Measurements from ENCODE around the gene SCNM1. TPM values are rescaled to one million over a fixed set of nuclear protein-coding genes. Genes with fewer than 3 reads are reported as not detected.
A peak's percentile ranks its signal among the peaks of the same experiment; 100 is the strongest.

Gene SCNM1
- total RNA-seq, 4 donors from 2014 or later = 13.2 to 44.5 (median 24.5) TPM

DNA sequence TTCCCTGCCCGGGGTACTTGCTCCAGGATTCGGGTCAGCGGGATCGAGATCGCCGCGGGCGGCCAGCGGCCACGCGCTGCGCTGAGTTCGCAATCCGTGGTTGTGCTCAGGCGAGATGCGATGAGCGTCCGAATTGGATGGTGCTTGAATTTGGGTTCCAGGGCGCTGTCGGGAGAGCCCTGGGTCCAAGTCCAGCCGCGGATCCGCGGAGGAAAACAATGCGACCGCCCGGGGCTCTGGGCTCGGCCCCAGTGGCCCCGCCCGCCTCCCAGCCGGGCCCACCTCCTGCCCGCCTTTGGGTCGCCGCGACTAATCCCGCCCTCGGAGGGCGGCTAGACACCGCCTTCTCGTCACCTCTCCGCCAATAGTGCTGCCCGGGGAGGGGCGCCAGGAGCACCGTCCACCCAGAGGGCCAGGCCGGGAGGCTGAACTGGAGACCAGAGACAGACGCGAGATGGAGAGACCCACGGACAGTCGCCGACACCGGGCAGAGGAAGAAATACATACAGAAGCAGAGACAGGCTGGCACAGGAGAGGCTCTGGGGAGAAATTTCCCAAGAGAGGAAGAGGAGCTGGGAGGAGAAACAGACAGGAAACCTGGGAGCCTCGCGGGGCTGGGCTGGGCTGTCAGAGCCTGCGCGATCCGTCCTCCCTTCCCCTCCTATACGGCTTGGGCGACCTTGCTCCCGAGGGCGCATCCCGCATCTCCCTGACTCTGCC is 19.4 kb upstream of the SCNM1 start, which contains the start of gene SEMA6C:
TSS of gene SEMA6C (minus strand) at position 220 of the 720 bp plus-strand sequence. CDS start 4,010 bp downstream, outside the sequence.
- no peaks in the 10 kb centered on the region for H3K36me3 ChIP-seq

DNA sequence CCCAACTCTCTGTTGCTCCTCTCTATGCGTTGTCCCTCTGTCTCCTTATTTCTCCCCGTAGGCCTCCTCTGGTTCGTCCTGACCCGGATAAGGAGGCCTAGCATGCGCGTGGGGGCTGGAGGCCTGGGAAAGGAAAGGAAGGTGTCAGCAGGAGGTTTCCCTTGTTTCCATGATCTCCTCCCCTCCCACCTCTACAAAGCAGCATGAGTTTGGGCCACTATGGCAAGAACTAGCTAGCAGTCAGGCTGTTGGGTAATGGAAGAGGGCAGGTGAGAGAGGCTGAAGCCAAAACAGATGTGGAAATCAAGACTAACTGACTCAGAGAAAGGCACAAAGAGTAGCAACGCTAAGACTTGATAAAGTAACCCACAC is 18.8 kb upstream of the SCNM1 start:
- Histone ChIP-seq H3K27me3 (no peaks in the 10 kb centered on the region), H3K27ac (peak overlapping the region in 2 of 3 donors; percentile 41 to 44), H3K36me3 (no peaks in the 10 kb centered on the region), H3K4me3 (replicated peaks in 1 of 3) (peak overlapping the region in 1 of 3 donors; percentile 74), H3K4me1 (peaks cover 20 to 25% of the 10 kb centered on the region in 2 donors), H3K9me3 (no peaks in the 10 kb centered on the region)
- TF ChIP-seq POLR2A (IDR thresholded peaks at IDR 0.05) = no peak
- TF ChIP-seq, protein P1, sequence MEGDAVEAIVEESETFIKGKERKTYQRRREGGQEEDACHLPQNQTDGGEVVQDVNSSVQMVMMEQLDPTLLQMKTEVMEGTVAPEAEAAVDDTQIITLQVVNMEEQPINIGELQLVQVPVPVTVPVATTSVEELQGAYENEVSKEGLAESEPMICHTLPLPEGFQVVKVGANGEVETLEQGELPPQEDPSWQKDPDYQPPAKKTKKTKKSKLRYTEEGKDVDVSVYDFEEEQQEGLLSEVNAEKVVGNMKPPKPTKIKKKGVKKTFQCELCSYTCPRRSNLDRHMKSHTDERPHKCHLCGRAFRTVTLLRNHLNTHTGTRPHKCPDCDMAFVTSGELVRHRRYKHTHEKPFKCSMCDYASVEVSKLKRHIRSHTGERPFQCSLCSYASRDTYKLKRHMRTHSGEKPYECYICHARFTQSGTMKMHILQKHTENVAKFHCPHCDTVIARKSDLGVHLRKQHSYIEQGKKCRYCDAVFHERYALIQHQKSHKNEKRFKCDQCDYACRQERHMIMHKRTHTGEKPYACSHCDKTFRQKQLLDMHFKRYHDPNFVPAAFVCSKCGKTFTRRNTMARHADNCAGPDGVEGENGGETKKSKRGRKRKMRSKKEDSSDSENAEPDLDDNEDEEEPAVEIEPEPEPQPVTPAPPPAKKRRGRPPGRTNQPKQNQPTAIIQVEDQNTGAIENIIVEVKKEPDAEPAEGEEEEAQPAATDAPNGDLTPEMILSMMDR (IDR thresholded peaks at IDR 0.05) = no peak
- DNase-seq = no peak
- 31 to 32% methylated on average over 7 of the region's 7 CpGs for WGBS, 2 donors
- intact Hi-C loops (cut with DNase I) = no loop called here

More for the DNA sequence above, 19.4 kb upstream of the SCNM1 start, which contains the start of gene SEMA6C:
- TF ChIP-seq POLR2A (IDR thresholded peaks at IDR 0.05) = peak in 1 of 2 donors; percentile 82
- TF ChIP-seq, protein P1 (IDR thresholded peaks at IDR 0.05) = no peak
- WGBS, 2 donors = 1 to 2% methylated on average over 20 to 32 of the region's 61 CpGs
- peaks cover 20 to 25% of the 10 kb centered on the region in 2 donors for H3K4me1 ChIP-seq
- peak within 1 kb of the TSS; percentile 29 to 74 (median 54) for H3K4me3 ChIP-seq (replicated peaks in 1 of 3)
- H3K9me3 ChIP-seq = no peaks in the 10 kb centered on the region
- H3K27ac ChIP-seq = peak within 1 kb of the TSS in 2 of 3 donors; percentile 41 to 48
- no peaks in the 10 kb centered on the region for H3K27me3 ChIP-seq
- intact Hi-C loops (cut with DNase I) = no loop called here
- peak; percentile 93 to 95 for DNase-seq

DNA sequence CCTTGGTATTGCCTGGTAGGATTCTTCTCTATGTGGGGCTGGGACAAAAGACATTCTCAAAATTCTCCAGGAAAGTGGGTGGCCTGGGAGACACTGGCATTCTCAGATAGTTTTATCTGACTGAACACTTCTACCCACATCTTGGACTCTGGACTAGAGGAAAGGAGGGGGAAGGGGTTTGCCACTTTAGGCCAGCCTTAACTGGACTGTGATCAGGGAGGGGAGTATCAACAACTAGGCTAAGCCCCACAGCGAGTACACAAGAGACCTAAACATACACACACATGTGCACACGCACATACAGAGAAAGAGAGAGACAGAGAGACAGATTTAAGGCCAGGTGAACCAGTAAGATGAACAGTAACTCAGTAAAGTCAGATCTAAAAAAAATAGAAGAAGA is 18.3 kb upstream of the SCNM1 start:
- TF ChIP-seq POLR2A (IDR thresholded peaks at IDR 0.05) = no peak
- TF ChIP-seq, protein P1 (IDR thresholded peaks at IDR 0.05) = no peak
- no peaks in the 10 kb centered on the region for H3K9me3 ChIP-seq
- H3K27me3 ChIP-seq = no peaks in the 10 kb centered on the region
- peaks cover 20 to 25% of the 10 kb centered on the region in 2 donors for H3K4me1 ChIP-seq
- DNase-seq = no peak
- 96 to 97% methylated on average over 2 of the region's 2 CpGs for WGBS, 2 donors
- H3K27ac ChIP-seq = no peak overlapping the region
- intact Hi-C loops (cut with DNase I) = no loop called here
- H3K4me3 ChIP-seq (replicated peaks in 1 of 3) = no peak overlapping the region
- H3K36me3 ChIP-seq = no peaks in the 10 kb centered on the region

DNA sequence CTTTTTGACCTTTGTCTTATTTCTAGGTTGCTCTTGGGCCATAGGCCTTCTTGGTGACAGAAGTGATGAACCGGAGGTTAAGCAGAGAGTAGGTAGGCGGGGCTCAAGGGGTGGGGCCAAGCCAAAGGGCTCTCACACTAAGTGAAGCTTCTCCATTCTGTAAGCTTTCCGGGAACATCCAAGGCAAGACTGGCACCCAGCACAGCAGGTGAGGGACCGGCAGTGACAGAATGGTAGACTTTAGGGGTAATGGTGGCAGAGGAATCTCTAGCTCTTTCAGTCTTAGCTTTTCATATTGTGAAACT is 9.5 kb upstream of the SCNM1 start, which contains the start of gene TNFAIP8L2:
TSS of gene TNFAIP8L2 (plus strand) at position 135 of the 305 bp plus-strand sequence. CDS start 2,049 bp downstream, outside the sequence.
- H3K27me3 ChIP-seq = no peaks in the 10 kb centered on the region
- no peak within 1 kb of the TSS for H3K4me3 ChIP-seq (replicated peaks in 1 of 3)
- no peaks in the 10 kb centered on the region for H3K9me3 ChIP-seq
- intact Hi-C loops (cut with DNase I) = loop anchor here (5.0 to 10.0 kb wide), 2 partner anchors 54 to 132 kb away; no protein-coding TSS in a partner anchor
- H3K27ac ChIP-seq = no peak within 1 kb of the TSS
- 74 to 78% methylated on average over 4 of the region's 4 CpGs for WGBS, 2 donors
- no peak for DNase-seq
- H3K4me1 ChIP-seq = no peaks in the 10 kb centered on the region
- TF ChIP-seq, protein P1 (IDR thresholded peaks at IDR 0.05) = no peak
- no peak for TF ChIP-seq POLR2A (IDR thresholded peaks at IDR 0.05)
- H3K36me3 ChIP-seq = peaks cover 22 to 23% of the 10 kb centered on the region in 2 donors

DNA sequence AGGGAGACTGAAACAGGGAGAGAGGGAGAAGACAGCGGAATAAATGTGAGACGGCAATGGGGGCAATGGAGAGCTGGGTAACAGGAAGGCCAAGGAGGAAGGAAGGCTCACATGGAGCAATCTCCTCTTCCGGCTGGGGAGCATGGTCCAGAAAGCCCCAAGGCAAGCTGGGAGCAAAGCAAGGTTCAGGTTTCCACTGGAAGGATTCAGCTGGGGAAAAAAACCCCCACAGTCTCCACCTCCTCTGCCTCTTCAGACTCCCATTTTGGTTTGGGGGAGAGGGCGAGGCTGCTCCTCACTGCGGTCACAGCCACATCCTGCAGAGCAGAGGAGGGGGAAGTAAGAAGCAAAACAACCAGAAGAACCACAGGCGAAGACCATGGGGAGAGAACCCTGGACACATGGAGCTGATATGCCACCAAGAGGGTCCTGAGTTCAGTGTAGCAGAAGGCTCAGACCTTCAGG is 8.8 kb upstream of the SCNM1 start:
- no peaks in the 10 kb centered on the region for H3K27me3 ChIP-seq
- TF ChIP-seq, protein P1 (IDR thresholded peaks at IDR 0.05) = no peak
- TF ChIP-seq POLR2A (IDR thresholded peaks at IDR 0.05) = no peak
- intact Hi-C loops (cut with DNase I) = loop anchor here (5.0 to 10.0 kb wide), 2 partner anchors 55 to 132 kb away; no protein-coding TSS in a partner anchor
- H3K4me3 ChIP-seq (replicated peaks in 1 of 3) = no peak overlapping the region
- no peak for DNase-seq
- no peak overlapping the region for H3K27ac ChIP-seq
- no peaks in the 10 kb centered on the region for H3K4me1 ChIP-seq
- no peaks in the 10 kb centered on the region for H3K9me3 ChIP-seq
- 86 to 93% methylated on average over 6 of the region's 6 CpGs for WGBS, 2 donors
- peaks cover 25 to 27% of the 10 kb centered on the region in 2 donors for H3K36me3 ChIP-seq

Measured in thyroid gland (tissue), 4 donors.